Vagina (tissue), 2 donors: ENCODE measurements around the gene TMEM44.

Source experiments
- CTCF ChIP-seq, 3 experiments: fragments of 450-650 bp in 2 of 3; fragments of 200-600 bp in 1 of 3; sonication (generic) in 1 of 3; IDR thresholded peaks; one replicate each; pipeline ENCODE4 v1.5.1; 2017 to 2019; ENCODE audit warnings: antibody characterized with exemption in 3 of 3, mild to moderate bottlenecking in 2 of 3, moderate library complexity in 2 of 3
- POLR2A ChIP-seq, 2 donors: fragments of 450-650 bp; IDR thresholded peaks; one replicate each; pipeline ENCODE4 v1.6.1; 2017; ENCODE audit warnings: antibody characterized with exemption in 2 of 2, mild to moderate bottlenecking in 2 of 2, moderate library complexity in 2 of 2

GRCh38 chr3:194617827-194618226 is 15.4 kb downstream of the TMEM44 start:
- TF ChIP-seq CTCF (IDR thresholded peaks at IDR 0.05) (no peak), POLR2A (IDR thresholded peaks at IDR 0.05) (no peak)
